IMR-90 (cell line): ENCODE results near the gene PAQR9. TPM values are rescaled to one million over a fixed set of nuclear protein-coding genes. Genes with fewer than 3 reads are reported as not detected.

Experiments used
- microRNA-seq, 2 experiments: library from miRNA; stranded (forward) in 1 of 2; unstranded in 1 of 2; fragments of 10-50 nt in 1 of 2; fragments of <30 nt in 1 of 2; gene quantifications in 1 of 2; microRNA quantifications in 1 of 2; one replicate each; pipeline versions ENCODE3 to v1.1.0; 2013 to 2020; ENCODE audit not compliant: insufficient read depth in 1 of 2, insufficient read length in 1 of 2, unreplicated experiment in 1 of 2
- polyA plus RNA-seq, 3 experiments: library from polyadenylated mRNA; depleted of rRNA; stranded (reverse); fragments of >200 nt; gene quantifications; 2 replicates each; pipeline ENCODE4 v1.2.3, GENCODE V29; 2012; ENCODE audit warnings: low replicate concordance in 1 of 3
- small RNA-seq, 5 experiments: library from RNA; depleted of rRNA; stranded (forward); fragments of <200 nt; gene quantifications; one replicate each; pipeline ENCODE3, GENCODE V24; 2012
- total RNA-seq: library from RNA; depleted of rRNA; stranded (reverse); fragments of >200 nt; gene quantifications from 2 replicates; pipeline ENCODE4 v1.2.3, GENCODE V29; 2012; rRNA removed

Gene PAQR9
- total and polyA plus RNA-seq, 2 of the 4 experiments (the other 2 are of a cell fraction): 0.05 TPM; not detected in 1

Small RNAs within 50 kb of the gene (microRNA-seq; reads per million reads assigned to microRNA genes)
- not detected for gene AC021074.2 (ENCODE audit: insufficient read depth, insufficient read length)

Small RNAs within 50 kb of the gene (small RNA-seq; reads per million reads assigned to genes)
- gene AC021074.2: 0 reads per million in 5 experiments

Other genes starting within 250 kb of the PAQR9 start
- gene TRPC1, start 239.6 kb downstream of the PAQR9 start, total RNA-seq: 5.9 and 15.6 TPM in 2 replicates
- 5.7 and 7.2 TPM in 2 replicates for gene TRPC1, start 239.6 kb downstream of the PAQR9 start, polyA plus RNA-seq (2012; rRNA removed)
- gene PCOLCE2, start 74.6 kb downstream of the PAQR9 start, total RNA-seq: 0.54 and 0.56 TPM in 2 replicates
- gene PCOLCE2, start 74.6 kb downstream of the PAQR9 start, polyA plus RNA-seq (2012; rRNA removed): 0.50 and 0.67 TPM in 2 replicates
- 29.4 and 58.3 TPM in 2 replicates for gene U2SURP, start 37.9 kb upstream of the PAQR9 start, total RNA-seq
- gene U2SURP, start 37.9 kb upstream of the PAQR9 start, polyA plus RNA-seq (2012; rRNA removed): 20.8 and 24.8 TPM in 2 replicates
- 0.90 and 1.1 TPM in 2 replicates for gene CHST2, start 156.1 kb upstream of the PAQR9 start, total RNA-seq
- gene CHST2, start 156.1 kb upstream of the PAQR9 start, polyA plus RNA-seq (2012; rRNA removed): 1.4 TPM in 2 replicates